ENCODE results near the gene AUTS2.

AUTS2 gene

DNA sequence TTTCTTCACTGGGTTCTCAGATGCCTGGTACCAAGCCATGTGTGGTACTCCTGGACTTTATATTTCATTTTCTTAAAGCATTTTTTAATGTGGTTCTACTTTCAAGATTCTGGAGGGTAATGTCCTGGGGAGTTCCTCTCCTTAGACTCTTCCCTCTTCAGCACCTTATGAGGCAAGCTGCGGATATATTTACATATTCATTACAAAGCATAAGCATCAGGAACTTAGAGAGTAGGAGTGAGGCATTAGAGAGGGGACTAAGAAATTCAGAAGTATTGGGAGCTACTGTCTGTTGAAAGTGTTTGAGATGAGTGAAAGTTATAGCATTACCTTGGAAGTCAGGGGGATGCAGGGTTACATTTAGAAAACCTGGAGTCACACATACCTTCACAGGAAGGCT lies 20.8 kb downstream of the AUTS2 start:
- no peak overlapping the region for H3K4me3 ChIP-seq (ENCODE audit: low read depth, low read length)
- TF ChIP-seq, protein P1, sequence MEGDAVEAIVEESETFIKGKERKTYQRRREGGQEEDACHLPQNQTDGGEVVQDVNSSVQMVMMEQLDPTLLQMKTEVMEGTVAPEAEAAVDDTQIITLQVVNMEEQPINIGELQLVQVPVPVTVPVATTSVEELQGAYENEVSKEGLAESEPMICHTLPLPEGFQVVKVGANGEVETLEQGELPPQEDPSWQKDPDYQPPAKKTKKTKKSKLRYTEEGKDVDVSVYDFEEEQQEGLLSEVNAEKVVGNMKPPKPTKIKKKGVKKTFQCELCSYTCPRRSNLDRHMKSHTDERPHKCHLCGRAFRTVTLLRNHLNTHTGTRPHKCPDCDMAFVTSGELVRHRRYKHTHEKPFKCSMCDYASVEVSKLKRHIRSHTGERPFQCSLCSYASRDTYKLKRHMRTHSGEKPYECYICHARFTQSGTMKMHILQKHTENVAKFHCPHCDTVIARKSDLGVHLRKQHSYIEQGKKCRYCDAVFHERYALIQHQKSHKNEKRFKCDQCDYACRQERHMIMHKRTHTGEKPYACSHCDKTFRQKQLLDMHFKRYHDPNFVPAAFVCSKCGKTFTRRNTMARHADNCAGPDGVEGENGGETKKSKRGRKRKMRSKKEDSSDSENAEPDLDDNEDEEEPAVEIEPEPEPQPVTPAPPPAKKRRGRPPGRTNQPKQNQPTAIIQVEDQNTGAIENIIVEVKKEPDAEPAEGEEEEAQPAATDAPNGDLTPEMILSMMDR (IDR thresholded peaks at IDR 0.05; ENCODE audit: insufficient read depth, low read length, missing control alignments): no peak
- ChIA-PET CTCF (no interaction called here), POLR2A (no interaction called here)
- DNase-seq (ENCODE audit: low read depth, low spot score): no peak

DNA sequence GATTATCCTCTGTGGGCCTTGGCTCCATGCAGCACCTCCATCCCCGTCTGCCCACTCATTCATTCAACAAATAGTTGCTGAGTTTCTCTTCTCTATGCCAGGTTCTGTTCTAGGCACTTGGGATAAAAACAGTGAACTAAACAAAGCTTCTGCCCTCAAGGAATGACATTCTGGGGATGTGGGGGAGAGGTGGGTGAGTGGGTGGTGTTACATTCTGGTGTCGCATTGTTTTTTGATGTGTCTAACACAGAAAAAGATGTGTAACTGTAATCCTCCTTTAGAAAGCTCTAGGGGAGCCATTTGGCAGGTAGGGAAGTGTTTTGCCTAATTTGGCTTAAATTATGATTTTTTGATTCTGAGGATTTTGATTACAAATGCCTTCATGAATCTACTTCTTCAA lies 21.4 kb downstream of the AUTS2 start:
- no peak overlapping the region for H3K4me3 ChIP-seq (ENCODE audit: low read depth, low read length)
- DNase-seq (ENCODE audit: low read depth, low spot score): no peak
- POLR2A ChIA-PET: no interaction called here
- TF ChIP-seq, protein P1 (IDR thresholded peaks at IDR 0.05; ENCODE audit: insufficient read depth, low read length, missing control alignments): no peak
- CTCF ChIA-PET: interaction anchor here (1.4 kb wide), 1 partner anchor 313 kb away, joined by 4 read pairs; no protein-coding TSS in a partner anchor

DNA sequence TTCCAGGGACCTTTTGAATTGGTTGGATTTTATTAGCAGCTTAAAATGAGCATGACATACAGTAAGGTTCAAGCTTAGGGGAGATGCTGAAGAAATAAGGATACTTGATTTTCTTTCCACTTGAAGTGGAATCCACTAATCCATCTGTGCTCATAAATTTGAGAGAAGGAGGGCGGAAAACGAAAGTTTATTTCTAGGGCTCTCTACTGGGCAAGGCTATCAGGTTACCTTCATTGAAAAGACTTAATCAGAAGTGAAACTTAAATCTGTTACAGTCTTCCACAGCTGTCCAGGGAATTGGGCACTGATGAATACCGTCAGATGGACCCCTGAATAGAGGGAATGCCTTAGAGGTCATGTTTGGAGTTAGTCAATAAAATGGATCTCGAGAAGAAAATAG lies 21.8 kb downstream of the AUTS2 start:
- no peak for DNase-seq (ENCODE audit: low read depth, low spot score)
- CTCF ChIA-PET: interaction anchor here (1.4 kb wide), 1 partner anchor 313 kb away, joined by 4 read pairs; no protein-coding TSS in a partner anchor
- POLR2A ChIA-PET: no interaction called here
- TF ChIP-seq, protein P1 (IDR thresholded peaks at IDR 0.05; ENCODE audit: insufficient read depth, low read length, missing control alignments): no peak
- no peak overlapping the region for H3K4me3 ChIP-seq (ENCODE audit: low read depth, low read length)

DNA sequence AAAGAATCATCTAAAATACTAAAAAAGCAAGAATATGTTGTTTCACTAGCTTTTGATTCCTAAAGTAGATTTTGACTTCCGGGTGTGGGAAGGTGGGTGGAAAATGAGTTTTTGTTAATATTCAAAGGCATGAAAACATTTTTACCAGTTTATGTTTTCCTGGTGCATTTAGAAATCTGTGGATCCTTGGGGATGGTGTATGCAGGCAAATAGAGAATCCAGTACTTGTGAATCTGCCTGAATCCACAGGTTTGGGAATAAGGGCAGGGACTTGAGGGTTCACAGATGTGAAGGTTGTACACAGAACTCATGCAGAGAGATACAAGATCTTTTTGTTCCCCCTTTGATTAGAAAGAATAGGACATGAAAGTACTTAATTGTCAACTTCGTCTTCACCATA lies 22.4 kb downstream of the AUTS2 start:
- ChIA-PET POLR2A (no interaction called here), CTCF (interaction anchor here (1.4 kb wide), 1 partner anchor 312 kb away, joined by 4 read pairs; no protein-coding TSS in a partner anchor)
- TF ChIP-seq, protein P1 (IDR thresholded peaks at IDR 0.05; ENCODE audit: insufficient read depth, low read length, missing control alignments): no peak

DNA sequence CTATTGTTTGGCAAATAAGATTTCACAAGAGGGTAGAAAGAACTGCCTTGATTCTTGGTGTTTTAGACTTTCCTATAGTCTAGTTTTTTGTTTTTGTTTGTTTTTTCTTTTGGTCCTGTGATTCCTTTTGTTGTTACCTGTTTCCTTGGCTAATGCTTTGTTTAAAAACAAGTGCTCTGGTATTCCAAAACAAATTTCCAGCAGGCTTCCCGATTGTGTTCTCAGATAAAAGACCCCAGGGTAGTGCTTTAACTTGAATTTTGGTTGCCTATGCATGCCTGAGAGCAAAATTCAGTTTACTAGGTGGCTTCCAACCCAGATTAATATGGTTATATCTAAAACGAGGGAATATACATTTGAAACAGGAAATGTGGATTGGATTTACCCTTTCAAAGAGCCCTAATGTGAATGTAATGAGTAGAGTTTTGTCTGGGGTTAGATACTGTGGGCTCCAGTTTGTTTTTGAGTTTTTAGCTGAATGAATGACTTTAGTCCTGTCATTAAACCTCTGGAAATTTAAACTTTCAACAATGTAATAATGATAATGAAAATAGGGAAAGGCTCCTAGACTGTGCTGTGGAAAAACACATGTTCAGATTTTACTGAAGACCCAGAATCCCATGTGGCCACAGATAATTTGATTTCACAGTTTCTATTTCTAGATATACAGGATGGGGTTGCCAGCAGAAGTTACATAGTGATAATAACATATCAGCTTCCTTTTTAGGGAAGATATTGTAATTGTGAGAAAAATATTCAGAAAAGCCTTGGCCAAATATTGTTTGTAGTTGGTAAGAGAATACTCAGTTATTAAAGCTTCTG lies 23.9 kb downstream of the AUTS2 start:
- DNase-seq (ENCODE audit: low read depth, low spot score): no peak
- ChIA-PET POLR2A (no interaction called here), CTCF (interaction anchor here (0.5 kb wide), 1 partner anchor 29 kb away, joined by 4 read pairs; no protein-coding TSS in a partner anchor)
- no peak overlapping the region for H3K4me3 ChIP-seq (ENCODE audit: low read depth, low read length)
- TF ChIP-seq, protein P1 (IDR thresholded peaks at IDR 0.05; ENCODE audit: insufficient read depth, low read length, missing control alignments): no peak

More for the DNA sequence above, 22.4 kb downstream of the AUTS2 start:
- DNase-seq (ENCODE audit: low read depth, low spot score): no peak
- H3K4me3 ChIP-seq (ENCODE audit: low read depth, low read length): no peak overlapping the region

DNA sequence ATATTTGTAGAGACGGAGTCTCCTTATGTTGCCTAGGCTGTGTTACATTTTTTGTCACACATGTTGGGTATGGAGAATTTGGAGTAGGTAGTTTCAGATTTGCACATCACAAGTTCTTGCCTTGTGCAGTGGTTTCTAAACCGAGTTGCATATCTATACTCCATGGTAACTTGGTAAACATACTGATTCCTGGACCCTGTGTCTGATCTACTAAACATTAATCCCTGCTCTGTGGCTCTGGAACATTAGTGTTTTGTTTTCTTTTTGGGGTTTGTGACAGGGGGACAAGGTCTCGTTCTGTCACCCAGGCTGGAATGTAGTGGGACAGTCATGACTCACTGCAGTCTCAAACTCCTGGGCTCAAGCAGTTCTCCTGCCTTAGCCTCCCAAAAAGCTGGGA lies 24.7 kb downstream of the AUTS2 start:
- POLR2A ChIA-PET: no interaction called here
- TF ChIP-seq, protein P1 (IDR thresholded peaks at IDR 0.05; ENCODE audit: insufficient read depth, low read length, missing control alignments): no peak
- DNase-seq (ENCODE audit: low read depth, low spot score): no peak
- no peak overlapping the region for H3K4me3 ChIP-seq (ENCODE audit: low read depth, low read length)
- CTCF ChIA-PET: interaction anchor here (0.5 kb wide), 1 partner anchor 28 kb away, joined by 4 read pairs; no protein-coding TSS in a partner anchor
